GM18507 (cell line): ENCODE data around the gene DMD.
A peak's percentile ranks its signal among the peaks of the same experiment; 100 is the strongest.
"Not testable (repeated sequence)": the region's sequence is repeated elsewhere in the genome, so short reads cannot be mapped to it uniquely, and the experiment has no call there.

ENCODE experiments used
- DNase-seq: peaks from one replicate; pipeline ENCODE4 v3.0.0; 2011; ENCODE audit warnings: low read depth; ENCODE audit not compliant: insufficient read length; ENCODE audit errors: extremely low spot score
- FAIRE-seq: peaks from 2 replicates; lab custom pipeline; 2011; peaks lifted over from hg19 to GRCh38; lab: Jason Lieb, UNC

The DMD gene

GRCh38 chrX:32443841-32444240, 767.5 kb downstream of the DMD start:
- no peak for FAIRE-seq
- no peak for DNase-seq

GRCh38 chrX:32421266-32421665, 790.1 kb downstream of the DMD start:
- no peak for FAIRE-seq
- DNase-seq = no peak

GRCh38 chrX:32408389-32408788, 803.0 kb downstream of the DMD start:
- peak; percentile 59 for FAIRE-seq
- DNase-seq = no peak

GRCh38 chrX:32397562-32398216, 813.7 kb downstream of the DMD start:
- DNase-seq = no peak
- FAIRE-seq = no peak

GRCh38 chrX:32395878-32396277, 815.5 kb downstream of the DMD start:
- DNase-seq (no peak), FAIRE-seq (no peak)

- DNase-seq = no peak
- FAIRE-seq = no peak
Measured at GRCh38 chrX:32392655-32393054, 818.7 kb downstream of the DMD start.

- FAIRE-seq (no peak), DNase-seq (no peak)
Measured at GRCh38 chrX:32370456-32371205, 840.7 kb downstream of the DMD start.

GRCh38 chrX:32293962-32294700, 917.2 kb downstream of the DMD start:
- DNase-seq (no peak), FAIRE-seq (no peak)

- FAIRE-seq = no peak
Measured at GRCh38 chrX:32289356-32289755, 922.0 kb downstream of the DMD start.

GRCh38 chrX:32281853-32282252, 929.5 kb downstream of the DMD start:
- no peak for DNase-seq
- no peak for FAIRE-seq

More at GRCh38 chrX:32289356-32289755, 922.0 kb downstream of the DMD start:
- no peak for DNase-seq

GRCh38 chrX:32280921-32281320, 930.4 kb downstream of the DMD start:
- FAIRE-seq (no peak), DNase-seq (no peak)

GRCh38 chrX:32280489-32280888, 930.9 kb downstream of the DMD start:
- FAIRE-seq (no peak), DNase-seq (no peak)

GRCh38 chrX:32276153-32276552, 935.2 kb downstream of the DMD start:
- FAIRE-seq (no peak), DNase-seq (no peak)

- FAIRE-seq (no peak), DNase-seq (no peak)
Measured at GRCh38 chrX:32269866-32270265, 941.5 kb downstream of the DMD start.

GRCh38 chrX:32268207-32268606, 943.1 kb downstream of the DMD start:
- no peak for FAIRE-seq
- DNase-seq = no peak

- FAIRE-seq = no peak
- DNase-seq = no peak
Measured at GRCh38 chrX:32267796-32268195, 943.6 kb downstream of the DMD start.

- not testable (repeated sequence) for FAIRE-seq, DNase-seq
Measured at GRCh38 chrX:32246675-32247074, 964.7 kb downstream of the DMD start.

GRCh38 chrX:32195611-32196010, 1015.7 kb downstream of the DMD start:
- no peak for FAIRE-seq
- DNase-seq = no peak

GRCh38 chrX:32191316-32191715, 1020.0 kb downstream of the DMD start:
- FAIRE-seq (no peak), DNase-seq (no peak)

- no peak for DNase-seq
- FAIRE-seq = no peak
Measured at GRCh38 chrX:32185160-32185559, 1026.2 kb downstream of the DMD start.

- no peak for FAIRE-seq
Measured at GRCh38 chrX:32183066-32183465, 1028.3 kb downstream of the DMD start.

More at GRCh38 chrX:32183066-32183465, 1028.3 kb downstream of the DMD start:
- DNase-seq = no peak
